Type B pancreatic cell (in vitro differentiated cells): ENCODE measurements around the gene TCEAL9. TPM values are rescaled to one million over a fixed set of nuclear protein-coding genes. Genes with fewer than 3 reads are reported as not detected.

ENCODE experiments used
- DNase-seq: peaks from one replicate; pipeline ENCODE4 v3.0.0; 2021; ENCODE audit warnings: mixed read lengths; ENCODE audit not compliant: unreplicated experiment; ENCODE audit errors: extremely low spot score
- H3K27ac Mint-ChIP-seq: 2 replicates; pipeline ENCODE4 v1.8.0; 2021; ENCODE audit warnings: mild to moderate bottlenecking, mixed read lengths
- H3K27me3 Mint-ChIP-seq: 2 replicates; pipeline ENCODE4 v1.8.0; 2021; ENCODE audit warnings: mixed read lengths
- H3K36me3 Mint-ChIP-seq: 2 replicates; pipeline ENCODE4 v1.8.0; 2021; ENCODE audit warnings: mixed read lengths
- H3K4me1 Mint-ChIP-seq: one replicate; pipeline ENCODE4 v1.8.0; 2021; ENCODE audit warnings: mixed read lengths; ENCODE audit not compliant: unreplicated experiment
- H3K4me3 Mint-ChIP-seq: 2 replicates; pipeline ENCODE4 v1.8.0; 2021; ENCODE audit warnings: mild to moderate bottlenecking, mixed read lengths
- H3K9me3 Mint-ChIP-seq: 2 replicates; pipeline ENCODE4 v1.8.0; 2021; ENCODE audit warnings: mixed read lengths
- CTCF ChIP-seq: fragments of 200-600 bp; sonication (generic); conservative IDR thresholded peaks from 2 replicates; pipeline ENCODE4 v1.5.0; 2021; ENCODE audit warnings: antibody characterized with exemption, mild to moderate bottlenecking
- total RNA-seq: library from RNA; stranded (reverse); gene quantifications from 2 replicates; pipeline ENCODE4 v1.2.1, GENCODE V29; 2021; ENCODE audit warnings: low replicate concordance

TCEAL9 gene
- total RNA-seq, 1 donor from 2014 or later: 43.1 TPM

DNA sequence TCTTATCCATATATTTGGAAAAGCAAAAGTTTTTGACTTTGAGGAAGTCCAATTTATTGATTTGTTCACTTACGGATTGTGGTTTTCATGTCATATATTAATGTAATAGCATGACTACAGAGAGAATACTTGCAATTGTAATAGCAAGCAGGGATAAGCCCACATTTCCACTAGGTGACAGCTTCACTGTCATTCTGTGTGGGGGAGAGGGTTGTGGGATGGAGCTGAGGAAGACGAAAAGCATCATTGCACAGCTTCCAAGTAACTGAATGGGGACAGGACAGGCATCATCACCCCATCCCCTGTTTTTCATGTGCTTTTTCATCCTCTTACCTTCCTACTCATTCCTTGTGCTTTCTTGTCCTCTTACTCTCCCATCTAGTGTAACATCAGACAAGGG, 51.5 kb downstream of the TCEAL9 start:
- Mint-ChIP-seq H3K4me1 (peaks cover 11% of the 10 kb centered on the region), H3K36me3 (no peaks in the 10 kb centered on the region), H3K9me3 (no peaks in the 10 kb centered on the region), H3K27me3 (no peaks in the 10 kb centered on the region), H3K27ac (no peak overlapping the region), H3K4me3 (no peak overlapping the region)
- DNase-seq: no peak
- TF ChIP-seq CTCF: no peak

Other genes starting within 250 kb of the TCEAL9 start
- gene BEX4, start 141.4 kb upstream of the TCEAL9 start, total RNA-seq: 57.0 and 80.1 TPM in 2 replicates
- gene TCEAL8, start 101.4 kb upstream of the TCEAL9 start, total RNA-seq: 61.8 and 99.8 TPM in 2 replicates
- 0.71 TPM in 1 of 2 replicates, not detected in the other for gene TCEAL5, start 79.8 kb upstream of the TCEAL9 start, total RNA-seq
- 24.3 and 39.4 TPM in 2 replicates for gene BEX2, start 45.5 kb upstream of the TCEAL9 start, total RNA-seq
- 6.2 and 16.4 TPM in 2 replicates for gene TCEAL7, start 26.3 kb upstream of the TCEAL9 start, total RNA-seq
- gene BEX3, start 20.0 kb downstream of the TCEAL9 start, total RNA-seq: 194 and 251 TPM in 2 replicates
- gene RAB40A, start 163.0 kb downstream of the TCEAL9 start, total RNA-seq: 0.36 and 0.51 TPM in 2 replicates
- 50.5 and 68.1 TPM in 2 replicates for gene TCEAL4, start 229.0 kb downstream of the TCEAL9 start, total RNA-seq